HCT116 (cell line): ENCODE measurements around the gene SLC25A43. TPM values are rescaled to one million over a fixed set of nuclear protein-coding genes. Genes with fewer than 3 reads are reported as not detected.

Experiments
- ATAC-seq: fragments of 200-7000 bp; cut with Tn5 transposase; 2 replicates; pipeline ENCODE4 v1.9.1; 2020; ENCODE audit warnings: mild to moderate bottlenecking, moderate library complexity
- BruUV-seq: library from RNA; stranded (reverse); fragments of 400-500 nt; replicated peaks from 2 replicates; lab custom pipeline; 2021; lab: Mats Ljungman, UMichigan
- CTCF ChIA-PET: fragments of 300-600 bp; sonication (Branson Sonifier 250); formaldehyde crosslinking; loops from one replicate; lab custom pipeline; 2021; ENCODE audit warnings: antibody characterized with exemption; lab: Charles Lee
- POLR2A ChIA-PET: fragments of 300-600, 350-600 bp; sonication (Branson Sonifier 250); formaldehyde crosslinking; loops from one replicate; lab custom pipeline; 2021; ENCODE audit warnings: antibody characterized with exemption; lab: Charles Lee
- RAD21 ChIA-PET, 2 experiments: fragments of 300-600 bp; sonication (Branson Sonifier 250); formaldehyde crosslinking; loops; one replicate each; lab custom pipeline; 2023; ENCODE audit warnings: low total read pairs in 2 of 2; ENCODE audit not compliant: uncharacterized antibody in 2 of 2, unreplicated experiment in 2 of 2, low non-redundant PET in 1 of 2; lab: Charles Lee
- DNase-seq: peaks from one replicate; pipeline ENCODE4 v3.0.0-alpha.2; 2010; ENCODE audit warnings: low read depth, low spot score
- H2AFZ ChIP-seq: fragments of 200-600 bp; shearing (Covaris generic), sonication (generic); 2 replicates; pipeline ENCODE4 v1.6.1; 2017; ENCODE audit warnings: low read depth, mixed run types, mixed read lengths, antibody characterized with exemption, low read length; ENCODE audit not compliant: poor library complexity, severe bottlenecking
- H3K27ac ChIP-seq: 2 replicates; pipeline ENCODE4 v1.5.1; 2012; ENCODE audit warnings: low read depth, low read length
- H3K27me3 ChIP-seq: fragments of 200-600 bp; sonication (generic); 2 replicates; pipeline ENCODE4 v1.6.1; 2016; ENCODE audit warnings: mixed run types, low read length, mixed read lengths; ENCODE audit not compliant: insufficient read depth
- H3K36me3 ChIP-seq, 2 experiments: fragments of 200-500 bp in 1 of 2; fragments of 200-600 bp in 1 of 2; sonication (Bioruptor generic) in 1 of 2; sonication (generic) in 1 of 2; 2 replicates each; pipeline versions ENCODE4 v1.5.1 to v1.6.1; 2014 to 2016; ENCODE audit warnings: low read length in 2 of 2, inconsistent platforms in 1 of 2, mixed read lengths in 1 of 2, mixed run types in 1 of 2; ENCODE audit not compliant: insufficient read depth in 2 of 2, control insufficient read depth in 1 of 2
- H3K4me1 ChIP-seq, 2 experiments: fragments of 200-600 bp in 1 of 2; sonication (generic) in 1 of 2; 2 replicates each; pipeline versions ENCODE4 v1.5.1 to v1.6.1; 2012 to 2017; ENCODE audit warnings: low read length in 2 of 2, inconsistent platforms in 1 of 2, mild to moderate bottlenecking in 1 of 2, mixed read lengths in 1 of 2, mixed run types in 1 of 2, moderate library complexity in 1 of 2; ENCODE audit not compliant: insufficient read depth in 2 of 2, control insufficient read depth in 1 of 2
- H3K4me2 ChIP-seq: fragments of 200-600 bp; sonication (generic); 2 replicates; pipeline ENCODE4 v1.6.1; 2017; ENCODE audit warnings: mixed run types, low read length, mixed read lengths
- H3K4me3 ChIP-seq, 2 experiments: fragments of 200-600 bp in 1 of 2; sonication (generic) in 1 of 2; replicated peaks in 1 of 2; 2 replicates each; pipeline ENCODE4 v1.5.1; 2011 to 2016; ENCODE audit warnings: low read length in 2 of 2, control low read depth in 1 of 2, low read depth in 1 of 2, mild to moderate bottlenecking in 1 of 2, mixed read lengths in 1 of 2, mixed run types in 1 of 2
- H3K79me2 ChIP-seq: fragments of 200-600 bp; sonication (generic); 2 replicates; pipeline ENCODE4 v1.6.1; 2017; ENCODE audit warnings: mild to moderate bottlenecking, mixed run types, low read length, moderate library complexity, mixed read lengths; ENCODE audit not compliant: insufficient read depth
- H3K9ac ChIP-seq: fragments of 200-600 bp; sonication (generic); 2 replicates; pipeline ENCODE4 v1.6.1; 2016; ENCODE audit warnings: low read length, mixed read lengths
- H3K9me2 ChIP-seq: fragments of 200-600 bp; sonication (generic), shearing (Covaris generic); 2 replicates; pipeline ENCODE4 v1.6.1; 2017; ENCODE audit warnings: mixed run types, mild to moderate bottlenecking, moderate library complexity; ENCODE audit not compliant: insufficient read depth
- H3K9me3 ChIP-seq, 2 experiments: fragments of 200-500 bp in 1 of 2; fragments of 200-600 bp in 1 of 2; sonication (Bioruptor generic) in 1 of 2; sonication (generic) in 1 of 2; 2 replicates each; pipeline ENCODE4 v1.6.1; 2014 to 2017; ENCODE audit warnings: low read length in 2 of 2, mixed read lengths in 2 of 2, inconsistent platforms in 1 of 2, low read depth in 1 of 2, mild to moderate bottlenecking in 1 of 2, mixed run types in 1 of 2, moderate library complexity in 1 of 2; ENCODE audit not compliant: control insufficient read depth in 1 of 2, insufficient read depth in 1 of 2
- H4K20me1 ChIP-seq: fragments of 200-600 bp; sonication (generic), shearing (Covaris generic); 2 replicates; pipeline ENCODE4 v1.6.1; 2017; ENCODE audit warnings: mixed run types, mild to moderate bottlenecking, moderate library complexity; ENCODE audit not compliant: insufficient read depth
- RAD21 ChIP-seq: IDR thresholded peaks from 2 replicates; pipeline ENCODE4 v1.6.1; 2012; ENCODE audit warnings: low read depth, mild to moderate bottlenecking
- intact Hi-C: fragments of 100-400 bp; cut with micrococcal nuclease; formaldehyde crosslinking; loops from 2 replicates; pipeline ENCODE4 v1.10.0; 2022
- total RNA-seq: library from RNA; stranded (reverse); gene quantifications from one replicate; pipeline ENCODE4 v1.2.1, GENCODE V29; 2021; ENCODE audit not compliant: unreplicated experiment
- TF ChIP-seq, protein P1 (sequence below): IDR thresholded peaks from 2 replicates; pipeline ENCODE4 v1.6.1; 2012
- TF ChIP-seq, protein P2 (sequence below), 3 experiments: fragments of 200-600 bp in 1 of 3; sonication (generic) in 1 of 3; IDR thresholded peaks in 2 of 3; conservative IDR thresholded peaks in 1 of 3; 2 replicates each; pipeline ENCODE4 v1.5.1; 2012 to 2017; ENCODE audit warnings: low read depth in 2 of 3, low read length in 2 of 3, antibody characterized with exemption in 1 of 3, borderline replicate concordance in 1 of 3, control low read depth in 1 of 3, mild to moderate bottlenecking in 1 of 3, mixed read lengths in 1 of 3, mixed run types in 1 of 3, moderate library complexity in 1 of 3; ENCODE audit not compliant: insufficient read depth in 1 of 3

SLC25A43 gene
- total RNA-seq, 1 experiment from 2014 or later = 14.1 TPM

DNA sequence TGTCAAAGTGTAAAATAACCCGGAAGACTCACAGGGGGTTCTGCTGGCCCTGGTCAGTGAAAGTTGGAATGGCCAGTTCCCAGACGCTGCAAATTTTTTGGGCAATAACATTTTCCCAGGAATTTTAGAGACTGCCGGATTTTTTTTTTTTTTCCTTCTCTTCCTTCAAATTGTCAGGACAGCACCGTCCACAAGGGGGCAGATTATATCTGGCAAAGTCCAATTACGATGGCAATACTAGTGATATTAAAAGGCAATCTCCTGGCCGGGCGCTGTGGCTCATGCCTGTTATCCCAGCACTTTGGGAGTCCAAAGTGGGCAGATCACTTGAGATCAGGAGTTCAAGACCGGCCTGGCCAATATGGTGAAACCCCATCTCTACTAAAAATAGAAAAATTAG, 89.6 kb downstream of the SLC25A43 start:
- POLR2A ChIA-PET = interaction anchor here (0.9 kb wide), 1 partner anchor 24 kb away, joined by 3 read pairs; no protein-coding TSS in a partner anchor
- Histone ChIP-seq H3K27me3 (no peaks in the 10 kb centered on the region), H3K9ac (no peak overlapping the region), H3K27ac (no peak overlapping the region), H3K36me3 (no peaks in the 10 kb centered on the region), H4K20me1 (no peaks in the 10 kb centered on the region), H3K4me1 (no peaks in the 10 kb centered on the region), H3K4me2 (no peak overlapping the region), H3K4me3 (no peak overlapping the region), H2AFZ (no peak overlapping the region), H3K9me2 (no peaks in the 10 kb centered on the region), H3K9me3 (no peaks in the 10 kb centered on the region), H3K79me2 (no peaks in the 10 kb centered on the region)
- CTCF ChIA-PET = interaction anchor here (3.5 kb wide), 1 partner anchor 23 kb away, joined by 21 read pairs; no protein-coding TSS in a partner anchor
- BruUV-seq = no TSS peak
- ATAC-seq = peak; percentile 72
- intact Hi-C loops = loop anchor here (1.0 kb wide), 1 partner anchor 24 kb away; no protein-coding TSS in a partner anchor
- TF ChIP-seq RAD21 = peak; percentile 73
- TF ChIP-seq, protein P1, sequence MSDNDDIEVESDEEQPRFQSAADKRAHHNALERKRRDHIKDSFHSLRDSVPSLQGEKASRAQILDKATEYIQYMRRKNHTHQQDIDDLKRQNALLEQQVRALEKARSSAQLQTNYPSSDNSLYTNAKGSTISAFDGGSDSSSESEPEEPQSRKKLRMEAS = no peak
- TF ChIP-seq, protein P2, sequence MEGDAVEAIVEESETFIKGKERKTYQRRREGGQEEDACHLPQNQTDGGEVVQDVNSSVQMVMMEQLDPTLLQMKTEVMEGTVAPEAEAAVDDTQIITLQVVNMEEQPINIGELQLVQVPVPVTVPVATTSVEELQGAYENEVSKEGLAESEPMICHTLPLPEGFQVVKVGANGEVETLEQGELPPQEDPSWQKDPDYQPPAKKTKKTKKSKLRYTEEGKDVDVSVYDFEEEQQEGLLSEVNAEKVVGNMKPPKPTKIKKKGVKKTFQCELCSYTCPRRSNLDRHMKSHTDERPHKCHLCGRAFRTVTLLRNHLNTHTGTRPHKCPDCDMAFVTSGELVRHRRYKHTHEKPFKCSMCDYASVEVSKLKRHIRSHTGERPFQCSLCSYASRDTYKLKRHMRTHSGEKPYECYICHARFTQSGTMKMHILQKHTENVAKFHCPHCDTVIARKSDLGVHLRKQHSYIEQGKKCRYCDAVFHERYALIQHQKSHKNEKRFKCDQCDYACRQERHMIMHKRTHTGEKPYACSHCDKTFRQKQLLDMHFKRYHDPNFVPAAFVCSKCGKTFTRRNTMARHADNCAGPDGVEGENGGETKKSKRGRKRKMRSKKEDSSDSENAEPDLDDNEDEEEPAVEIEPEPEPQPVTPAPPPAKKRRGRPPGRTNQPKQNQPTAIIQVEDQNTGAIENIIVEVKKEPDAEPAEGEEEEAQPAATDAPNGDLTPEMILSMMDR (IDR thresholded peaks at IDR 0.05 in 2 of 3, conservative IDR thresholded peaks at IDR 0.05 in 1 of 3; ENCODE audit: borderline replicate concordance in 1 of 3, insufficient read depth in 1 of 3, low read depth in 2 of 3, low read length in 2 of 3) = peak; percentile 46 to 73 (median 50); a peak in 5 of 6 replicates
- DNase-seq = no peak
- RAD21 ChIA-PET = interaction anchor here (0.9 to 1.2 kb wide), 2 partner anchors 24 kb away, joined by 4 to 7 read pairs; no protein-coding TSS in a partner anchor
